ENCODE results near the gene TRABD2B.

DNA sequence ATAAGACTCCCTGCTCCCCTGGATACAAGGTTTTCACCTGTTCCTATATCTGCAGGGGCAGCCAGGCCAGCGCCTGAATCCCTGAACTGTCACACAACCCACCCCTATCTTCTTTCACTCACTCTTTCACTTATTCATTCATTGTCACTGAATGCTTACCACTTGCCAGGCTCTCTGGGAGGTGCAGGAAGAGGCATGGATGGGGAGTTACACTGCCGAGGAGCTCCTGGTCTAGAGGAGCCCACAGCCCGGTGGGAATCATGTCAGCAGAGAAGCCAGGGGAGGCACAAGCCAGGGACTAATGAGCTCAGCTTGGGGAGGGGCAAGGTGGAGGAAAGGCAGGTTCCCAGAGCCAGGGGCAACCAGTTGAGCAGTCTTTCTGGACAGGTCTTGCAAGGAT lies 155.8 kb downstream of the TRABD2B start:
- TF ChIP-seq, protein P1, sequence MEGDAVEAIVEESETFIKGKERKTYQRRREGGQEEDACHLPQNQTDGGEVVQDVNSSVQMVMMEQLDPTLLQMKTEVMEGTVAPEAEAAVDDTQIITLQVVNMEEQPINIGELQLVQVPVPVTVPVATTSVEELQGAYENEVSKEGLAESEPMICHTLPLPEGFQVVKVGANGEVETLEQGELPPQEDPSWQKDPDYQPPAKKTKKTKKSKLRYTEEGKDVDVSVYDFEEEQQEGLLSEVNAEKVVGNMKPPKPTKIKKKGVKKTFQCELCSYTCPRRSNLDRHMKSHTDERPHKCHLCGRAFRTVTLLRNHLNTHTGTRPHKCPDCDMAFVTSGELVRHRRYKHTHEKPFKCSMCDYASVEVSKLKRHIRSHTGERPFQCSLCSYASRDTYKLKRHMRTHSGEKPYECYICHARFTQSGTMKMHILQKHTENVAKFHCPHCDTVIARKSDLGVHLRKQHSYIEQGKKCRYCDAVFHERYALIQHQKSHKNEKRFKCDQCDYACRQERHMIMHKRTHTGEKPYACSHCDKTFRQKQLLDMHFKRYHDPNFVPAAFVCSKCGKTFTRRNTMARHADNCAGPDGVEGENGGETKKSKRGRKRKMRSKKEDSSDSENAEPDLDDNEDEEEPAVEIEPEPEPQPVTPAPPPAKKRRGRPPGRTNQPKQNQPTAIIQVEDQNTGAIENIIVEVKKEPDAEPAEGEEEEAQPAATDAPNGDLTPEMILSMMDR (IDR thresholded peaks at IDR 0.05) = no peak
- TF ChIP-seq, protein P2, sequence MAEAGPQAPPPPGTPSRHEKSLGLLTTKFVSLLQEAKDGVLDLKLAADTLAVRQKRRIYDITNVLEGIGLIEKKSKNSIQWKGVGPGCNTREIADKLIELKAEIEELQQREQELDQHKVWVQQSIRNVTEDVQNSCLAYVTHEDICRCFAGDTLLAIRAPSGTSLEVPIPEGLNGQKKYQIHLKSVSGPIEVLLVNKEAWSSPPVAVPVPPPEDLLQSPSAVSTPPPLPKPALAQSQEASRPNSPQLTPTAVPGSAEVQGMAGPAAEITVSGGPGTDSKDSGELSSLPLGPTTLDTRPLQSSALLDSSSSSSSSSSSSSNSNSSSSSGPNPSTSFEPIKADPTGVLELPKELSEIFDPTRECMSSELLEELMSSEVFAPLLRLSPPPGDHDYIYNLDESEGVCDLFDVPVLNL (CRISPR knock-in tag; IDR thresholded peaks at IDR 0.05; ENCODE audit: borderline replicate concordance, low read depth) = no peak
- TF ChIP-seq, protein P3, sequence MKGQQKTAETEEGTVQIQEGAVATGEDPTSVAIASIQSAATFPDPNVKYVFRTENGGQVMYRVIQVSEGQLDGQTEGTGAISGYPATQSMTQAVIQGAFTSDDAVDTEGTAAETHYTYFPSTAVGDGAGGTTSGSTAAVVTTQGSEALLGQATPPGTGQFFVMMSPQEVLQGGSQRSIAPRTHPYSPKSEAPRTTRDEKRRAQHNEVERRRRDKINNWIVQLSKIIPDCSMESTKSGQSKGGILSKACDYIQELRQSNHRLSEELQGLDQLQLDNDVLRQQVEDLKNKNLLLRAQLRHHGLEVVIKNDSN (CRISPR knock-in tag; IDR thresholded peaks at IDR 0.05) = no peak
- TF ChIP-seq, protein P4, sequence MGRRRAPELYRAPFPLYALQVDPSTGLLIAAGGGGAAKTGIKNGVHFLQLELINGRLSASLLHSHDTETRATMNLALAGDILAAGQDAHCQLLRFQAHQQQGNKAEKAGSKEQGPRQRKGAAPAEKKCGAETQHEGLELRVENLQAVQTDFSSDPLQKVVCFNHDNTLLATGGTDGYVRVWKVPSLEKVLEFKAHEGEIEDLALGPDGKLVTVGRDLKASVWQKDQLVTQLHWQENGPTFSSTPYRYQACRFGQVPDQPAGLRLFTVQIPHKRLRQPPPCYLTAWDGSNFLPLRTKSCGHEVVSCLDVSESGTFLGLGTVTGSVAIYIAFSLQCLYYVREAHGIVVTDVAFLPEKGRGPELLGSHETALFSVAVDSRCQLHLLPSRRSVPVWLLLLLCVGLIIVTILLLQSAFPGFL (CRISPR knock-in tag; IDR thresholded peaks at IDR 0.05; ENCODE audit: borderline replicate concordance) = no peak
- no peak for TF ChIP-seq TEAD4 (CRISPR knock-in tag; IDR thresholded peaks at IDR 0.05)
- TF ChIP-seq, protein P5, sequence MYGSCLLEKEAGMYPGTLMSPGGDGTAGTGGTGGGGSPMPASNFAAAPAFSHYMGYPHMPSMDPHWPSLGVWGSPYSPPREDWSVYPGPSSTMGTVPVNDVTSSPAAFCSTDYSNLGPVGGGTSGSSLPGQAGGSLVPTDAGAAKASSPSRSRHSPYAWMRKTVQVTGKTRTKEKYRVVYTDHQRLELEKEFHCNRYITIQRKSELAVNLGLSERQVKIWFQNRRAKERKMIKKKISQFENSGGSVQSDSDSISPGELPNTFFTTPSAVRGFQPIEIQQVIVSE (CRISPR knock-in tag; IDR thresholded peaks at IDR 0.05; ENCODE audit: borderline replicate concordance) = no peak
- TF ChIP-seq, protein P6, sequence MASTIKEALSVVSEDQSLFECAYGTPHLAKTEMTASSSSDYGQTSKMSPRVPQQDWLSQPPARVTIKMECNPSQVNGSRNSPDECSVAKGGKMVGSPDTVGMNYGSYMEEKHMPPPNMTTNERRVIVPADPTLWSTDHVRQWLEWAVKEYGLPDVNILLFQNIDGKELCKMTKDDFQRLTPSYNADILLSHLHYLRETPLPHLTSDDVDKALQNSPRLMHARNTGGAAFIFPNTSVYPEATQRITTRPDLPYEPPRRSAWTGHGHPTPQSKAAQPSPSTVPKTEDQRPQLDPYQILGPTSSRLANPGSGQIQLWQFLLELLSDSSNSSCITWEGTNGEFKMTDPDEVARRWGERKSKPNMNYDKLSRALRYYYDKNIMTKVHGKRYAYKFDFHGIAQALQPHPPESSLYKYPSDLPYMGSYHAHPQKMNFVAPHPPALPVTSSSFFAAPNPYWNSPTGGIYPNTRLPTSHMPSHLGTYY (CRISPR knock-in tag; IDR thresholded peaks at IDR 0.05) = no peak

Data from WTC11 (cell line).